KMS-11 (cell line): Measurements from ENCODE around the gene WDR27.

Experiments used
- H2AFZ ChIP-seq: fragments of 200-600 bp; sonication (generic); 2 replicates; pipeline ENCODE4 v1.6.1; 2016; ENCODE audit warnings: antibody characterized with exemption, mixed run types, low read depth
- H3K27ac ChIP-seq: fragments of 200-600 bp; sonication (generic); 2 replicates; pipeline ENCODE4 v1.6.1; 2016; ENCODE audit warnings: mild to moderate bottlenecking, mixed run types
- H3K27me3 ChIP-seq: fragments of 200-600 bp; sonication (generic); 2 replicates; pipeline ENCODE4 v1.6.1; 2017; ENCODE audit warnings: mild to moderate bottlenecking, low read depth, mixed run types, moderate library complexity; ENCODE audit not compliant: insufficient read depth
- H3K36me3 ChIP-seq: fragments of 200-600 bp; sonication (generic); 2 replicates; pipeline ENCODE4 v1.6.1; 2017; ENCODE audit warnings: mild to moderate bottlenecking, mixed run types; ENCODE audit not compliant: insufficient read depth
- H3K4me1 ChIP-seq: fragments of 200-600 bp; sonication (generic); 2 replicates; pipeline ENCODE4 v1.6.1; 2016; ENCODE audit warnings: mild to moderate bottlenecking, low read depth, mixed run types; ENCODE audit not compliant: poor library complexity, severe bottlenecking
- H3K4me2 ChIP-seq: fragments of 200-600 bp; sonication (generic); 2 replicates; pipeline ENCODE4 v1.7.0; 2016; ENCODE audit warnings: mild to moderate bottlenecking, mixed run types
- H3K4me3 ChIP-seq: fragments of 200-600 bp; sonication (generic); IDR thresholded peaks from 2 replicates; pipeline ENCODE4 v1.6.1; 2017; ENCODE audit warnings: low read depth, low read length, mixed read lengths; ENCODE audit not compliant: insufficient read depth
- H3K79me2 ChIP-seq: fragments of 200-600 bp; sonication (generic); 2 replicates; pipeline ENCODE4 v1.6.1; 2016; ENCODE audit warnings: low read depth, mixed run types; ENCODE audit not compliant: insufficient read depth
- H3K9ac ChIP-seq: fragments of 200-600 bp; sonication (generic); 2 replicates; pipeline ENCODE4 v1.6.1; 2016; ENCODE audit warnings: mild to moderate bottlenecking, mixed run types
- H4K20me1 ChIP-seq: fragments of 200-600 bp; sonication (generic); 2 replicates; pipeline ENCODE4 v1.6.1; 2016; ENCODE audit warnings: mild to moderate bottlenecking, mixed run types; ENCODE audit not compliant: insufficient read depth
- TF ChIP-seq, protein P1 (sequence below): fragments of 200-600 bp; sonication (generic); conservative IDR thresholded peaks from 2 replicates; pipeline ENCODE4 v1.6.1; 2017; ENCODE audit warnings: low read depth, mild to moderate bottlenecking, antibody characterized with exemption, low read length, moderate library complexity, mixed read lengths

WDR27 gene

DNA sequence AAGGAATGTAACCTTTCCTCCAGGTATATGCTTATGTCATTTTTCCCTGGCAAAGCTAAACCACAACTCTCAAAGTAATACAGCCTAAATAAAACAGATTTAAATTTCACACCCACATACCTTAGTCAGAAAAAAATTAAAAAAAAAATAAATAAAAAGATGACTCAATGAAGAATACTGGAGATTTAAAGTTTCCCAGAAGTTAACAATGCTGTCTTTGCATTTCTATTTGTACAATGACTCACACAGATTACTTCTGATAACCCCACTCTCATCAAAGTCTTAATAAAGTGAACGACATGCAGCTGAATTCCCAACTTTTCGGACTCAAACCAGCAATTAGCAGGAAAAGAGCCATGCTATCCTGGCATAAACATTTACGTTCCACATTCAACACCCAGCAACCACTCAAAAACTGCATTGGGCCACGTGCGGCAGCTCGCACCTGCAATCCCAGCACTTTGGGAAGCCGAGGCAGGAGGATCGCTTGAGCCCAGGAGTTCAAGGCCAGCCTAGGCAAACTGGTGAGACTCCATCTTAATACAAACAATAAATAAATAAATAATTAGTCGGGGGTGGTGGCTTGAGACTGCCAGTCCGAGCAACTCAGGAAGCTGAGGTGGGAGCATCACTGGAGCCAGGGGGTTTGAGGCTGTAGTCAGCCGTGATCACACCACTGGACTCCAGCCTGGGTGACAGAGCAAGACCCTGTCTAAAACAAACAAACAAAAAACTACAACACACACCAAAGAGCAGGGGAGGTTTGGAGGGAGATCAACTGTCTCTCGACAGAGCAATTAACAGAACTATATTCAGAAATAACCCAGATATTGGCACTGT is 130.5 kb downstream of the WDR27 start:
- Histone ChIP-seq H4K20me1 (no peaks in the 10 kb centered on the region), H3K4me3 (no peak overlapping the region), H3K36me3 (no peaks in the 10 kb centered on the region), H3K79me2 (no peaks in the 10 kb centered on the region), H3K27ac (no peak overlapping the region), H2AFZ (no peak overlapping the region), H3K4me2 (no peak overlapping the region), H3K27me3 (no peaks in the 10 kb centered on the region), H3K9ac (no peak overlapping the region), H3K4me1 (no peaks in the 10 kb centered on the region)
- TF ChIP-seq, protein P1, sequence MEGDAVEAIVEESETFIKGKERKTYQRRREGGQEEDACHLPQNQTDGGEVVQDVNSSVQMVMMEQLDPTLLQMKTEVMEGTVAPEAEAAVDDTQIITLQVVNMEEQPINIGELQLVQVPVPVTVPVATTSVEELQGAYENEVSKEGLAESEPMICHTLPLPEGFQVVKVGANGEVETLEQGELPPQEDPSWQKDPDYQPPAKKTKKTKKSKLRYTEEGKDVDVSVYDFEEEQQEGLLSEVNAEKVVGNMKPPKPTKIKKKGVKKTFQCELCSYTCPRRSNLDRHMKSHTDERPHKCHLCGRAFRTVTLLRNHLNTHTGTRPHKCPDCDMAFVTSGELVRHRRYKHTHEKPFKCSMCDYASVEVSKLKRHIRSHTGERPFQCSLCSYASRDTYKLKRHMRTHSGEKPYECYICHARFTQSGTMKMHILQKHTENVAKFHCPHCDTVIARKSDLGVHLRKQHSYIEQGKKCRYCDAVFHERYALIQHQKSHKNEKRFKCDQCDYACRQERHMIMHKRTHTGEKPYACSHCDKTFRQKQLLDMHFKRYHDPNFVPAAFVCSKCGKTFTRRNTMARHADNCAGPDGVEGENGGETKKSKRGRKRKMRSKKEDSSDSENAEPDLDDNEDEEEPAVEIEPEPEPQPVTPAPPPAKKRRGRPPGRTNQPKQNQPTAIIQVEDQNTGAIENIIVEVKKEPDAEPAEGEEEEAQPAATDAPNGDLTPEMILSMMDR, result no peak

DNA sequence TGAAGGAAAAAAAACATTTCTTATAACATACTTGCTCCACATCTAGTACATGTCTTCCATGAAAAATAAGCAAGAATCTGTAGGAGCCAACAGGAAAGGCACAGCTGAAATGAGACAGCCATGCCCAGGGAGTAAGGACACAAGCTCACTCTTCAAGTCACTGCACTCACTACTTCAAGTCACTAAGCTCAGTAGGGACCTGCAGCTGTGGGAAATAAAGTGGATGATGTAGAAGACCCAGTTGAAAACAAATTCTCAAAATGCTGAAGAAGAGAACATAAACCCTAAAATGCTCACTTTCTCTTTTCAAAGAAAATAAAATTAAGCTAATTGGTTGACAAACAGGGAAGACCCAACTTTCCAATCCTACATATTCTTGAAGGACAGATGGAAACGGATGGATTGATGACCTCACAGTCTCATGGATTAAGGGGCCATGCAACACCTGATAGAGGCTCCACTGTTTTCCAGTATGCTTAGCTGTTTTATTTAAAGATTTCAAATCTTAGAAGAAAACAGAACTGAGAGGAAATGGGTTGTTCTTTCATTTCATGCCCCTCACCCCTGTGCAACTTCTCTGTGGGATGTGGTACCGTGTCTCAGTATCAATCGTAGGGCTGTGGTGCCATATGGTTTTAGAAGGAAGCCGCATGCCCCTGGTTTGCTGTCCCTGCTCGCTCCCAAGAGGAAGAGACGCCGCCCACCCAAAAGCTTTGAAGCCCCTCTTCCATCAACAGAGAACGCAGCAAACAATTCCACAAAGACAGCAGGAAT is 133.3 kb downstream of the WDR27 start:
- Histone ChIP-seq H3K4me2 (no peak overlapping the region), H3K4me3 (no peak overlapping the region), H3K9ac (no peak overlapping the region), H2AFZ (no peak overlapping the region), H3K4me1 (no peaks in the 10 kb centered on the region), H3K27ac (no peak overlapping the region), H4K20me1 (no peaks in the 10 kb centered on the region), H3K79me2 (no peaks in the 10 kb centered on the region), H3K36me3 (no peaks in the 10 kb centered on the region), H3K27me3 (no peaks in the 10 kb centered on the region)
- TF ChIP-seq, protein P1, result no peak

DNA sequence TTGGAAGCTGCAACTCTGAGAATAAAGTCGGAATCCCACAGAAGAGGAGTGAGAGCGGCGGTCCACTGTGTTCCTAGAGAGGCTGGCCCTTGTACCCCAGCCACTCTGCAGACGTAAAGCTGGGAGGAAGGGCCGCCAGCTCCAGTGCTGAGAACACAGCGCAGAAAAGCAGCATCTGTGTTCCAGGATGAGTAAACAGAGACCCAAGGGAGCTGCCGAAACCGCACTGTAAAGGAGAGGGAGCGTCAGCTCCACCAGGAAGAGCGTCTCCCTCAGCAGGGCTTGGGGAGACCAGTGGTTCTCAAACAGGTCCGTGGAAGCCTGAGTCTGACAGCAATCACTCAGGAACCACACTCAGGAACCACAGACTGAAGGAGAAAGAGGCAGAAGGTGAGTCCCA is 134.0 kb downstream of the WDR27 start:
- no peaks in the 10 kb centered on the region for H3K79me2 ChIP-seq
- no peaks in the 10 kb centered on the region for H3K36me3 ChIP-seq
- TF ChIP-seq, protein P1, result no peak
- no peaks in the 10 kb centered on the region for H3K27me3 ChIP-seq
- no peak overlapping the region for H3K9ac ChIP-seq
- H3K4me3 ChIP-seq, result no peak overlapping the region
- H3K4me2 ChIP-seq, result no peak overlapping the region
- H4K20me1 ChIP-seq, result no peaks in the 10 kb centered on the region
- H3K4me1 ChIP-seq, result no peaks in the 10 kb centered on the region
- H3K27ac ChIP-seq, result no peak overlapping the region
- H2AFZ ChIP-seq, result no peak overlapping the region

DNA sequence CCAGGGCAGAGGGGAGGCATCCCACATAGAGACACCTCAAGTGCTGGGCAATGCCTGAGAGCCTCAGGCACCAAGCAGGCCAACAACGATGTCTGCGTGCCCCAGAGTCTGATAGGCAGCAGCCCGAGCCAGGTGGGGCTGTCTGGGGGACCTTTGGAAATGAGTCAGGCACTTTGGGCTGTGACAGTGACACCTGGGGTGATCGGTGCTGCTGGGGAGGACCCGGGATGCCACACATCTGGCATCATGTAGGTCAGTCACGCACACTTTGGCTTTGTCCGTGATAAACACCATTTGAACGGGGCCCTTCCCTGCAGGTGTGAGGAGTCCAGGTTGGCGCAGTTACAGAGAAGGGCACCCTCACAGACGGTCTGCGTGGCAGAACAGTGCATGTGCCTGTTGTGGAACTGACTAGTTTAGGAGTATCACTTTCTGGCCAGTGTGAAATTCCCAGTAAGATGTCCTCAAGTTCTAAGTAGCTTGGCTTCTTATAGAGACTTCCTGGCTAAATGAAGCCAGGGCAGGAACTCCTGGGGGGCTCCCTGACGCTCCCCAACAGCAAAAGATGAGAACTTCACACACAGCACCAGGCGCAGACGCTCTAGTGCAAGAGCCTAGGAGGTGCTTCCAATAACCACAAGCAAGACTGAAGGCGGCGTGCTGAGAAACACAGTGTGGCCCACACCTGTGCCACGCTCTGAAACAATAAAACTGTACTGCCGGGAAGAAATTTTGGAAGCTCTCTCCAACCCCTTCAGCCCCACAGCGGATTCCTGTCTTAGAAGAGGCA is 134.7 kb downstream of the WDR27 start:
- Histone ChIP-seq H3K4me3 (no peak overlapping the region), H3K27me3 (no peaks in the 10 kb centered on the region), H3K27ac (no peak overlapping the region), H2AFZ (no peak overlapping the region), H3K4me2 (no peak overlapping the region), H3K36me3 (no peaks in the 10 kb centered on the region), H3K4me1 (no peaks in the 10 kb centered on the region), H3K79me2 (no peaks in the 10 kb centered on the region), H4K20me1 (no peaks in the 10 kb centered on the region), H3K9ac (no peak overlapping the region)
- TF ChIP-seq, protein P1, result no peak
